Sigmoid colon (tissue), 3 donors: Measurements from ENCODE around the gene RPS6KA2.

ENCODE experiments used
- CTCF ChIP-seq, 4 experiments: fragments of 450-650 bp in 3 of 4; fragments of 200-600 bp in 1 of 4; IDR thresholded peaks; one replicate each; pipeline ENCODE4 v1.5.1; 2016 to 2019; ENCODE audit warnings: antibody characterized with exemption in 4 of 4, mild to moderate bottlenecking in 3 of 4, moderate library complexity in 2 of 4
- POLR2A ChIP-seq, 2 donors: fragments of 450-650 bp; IDR thresholded peaks; one replicate each; pipeline ENCODE4 v1.6.1; 2016; ENCODE audit warnings: antibody characterized with exemption in 2 of 2, mild to moderate bottlenecking in 2 of 2, moderate library complexity in 2 of 2

GRCh38 chr6:166627033-166627874 lies at the start of gene RPS6KA2:
- TF ChIP-seq CTCF (IDR thresholded peaks at IDR 0.05) (no peak), POLR2A (IDR thresholded peaks at IDR 0.05) (peak; percentile 82 to 88)
